Epithelial cell of prostate (primary cell): ENCODE data around the gene NEU2.

Source experiments
- DNase-seq: peaks from one replicate; pipeline ENCODE4 v3.0.0-alpha.2; 2011; ENCODE audit warnings: low read depth, low spot score
- H3K27ac ChIP-seq: fragments of 450-650 bp; 2 replicates; pipeline ENCODE4 v1.5.1; 2017; ENCODE audit warnings: mild to moderate bottlenecking

NEU2 gene

GRCh38 chr2:233072838-233073237 is 40.4 kb downstream of the NEU2 start:
- DNase-seq: no peak
- no peak overlapping the region for H3K27ac ChIP-seq

GRCh38 chr2:233074106-233074505 is 41.6 kb downstream of the NEU2 start:
- no peak for DNase-seq
- no peak overlapping the region for H3K27ac ChIP-seq

- no peak overlapping the region for H3K27ac ChIP-seq
- DNase-seq: no peak
Measured at GRCh38 chr2:233075141-233075965, 42.9 kb downstream of the NEU2 start.

GRCh38 chr2:233075966-233076339 is 43.5 kb downstream of the NEU2 start:
- DNase-seq: no peak
- H3K27ac ChIP-seq: no peak overlapping the region

GRCh38 chr2:233076749-233077148 is 44.3 kb downstream of the NEU2 start:
- no peak overlapping the region for H3K27ac ChIP-seq
- no peak for DNase-seq

GRCh38 chr2:233079473-233079877 is 47.0 kb downstream of the NEU2 start:
- DNase-seq: no peak
- H3K27ac ChIP-seq: no peak overlapping the region

GRCh38 chr2:233079953-233080835 is 47.7 kb downstream of the NEU2 start:
- no peak overlapping the region for H3K27ac ChIP-seq
- DNase-seq: no peak

- DNase-seq: no peak
- no peak overlapping the region for H3K27ac ChIP-seq
Measured at GRCh38 chr2:233080836-233081229, 48.4 kb downstream of the NEU2 start.

- no peak overlapping the region for H3K27ac ChIP-seq
- no peak for DNase-seq
Measured at GRCh38 chr2:233081232-233081730, 48.8 kb downstream of the NEU2 start.

- DNase-seq: no peak
- H3K27ac ChIP-seq: no peak overlapping the region
Measured at GRCh38 chr2:233081731-233082221, 49.3 kb downstream of the NEU2 start.

- no peak overlapping the region for H3K27ac ChIP-seq
Measured at GRCh38 chr2:233082222-233082930, 49.9 kb downstream of the NEU2 start.

GRCh38 chr2:233082931-233083755 is 50.7 kb downstream of the NEU2 start:
- H3K27ac ChIP-seq: no peak overlapping the region
- no peak for DNase-seq

More at GRCh38 chr2:233082222-233082930, 49.9 kb downstream of the NEU2 start:
- DNase-seq: no peak

- H3K27ac ChIP-seq: no peak overlapping the region
- DNase-seq: no peak
Measured at GRCh38 chr2:233083782-233084181, 51.3 kb downstream of the NEU2 start.

GRCh38 chr2:233084488-233084887 is 52.0 kb downstream of the NEU2 start:
- DNase-seq: no peak
- no peak overlapping the region for H3K27ac ChIP-seq
